ENCODE results near the gene RTN3.
A peak's percentile ranks its signal among the peaks of the same experiment; 100 is the strongest.

RTN3 gene

GRCh38 chr11:63738720-63739360 lies 57.5 kb downstream of the RTN3 start:
- peak; percentile 27 for DNase-seq

GRCh38 chr11:63745304-63746170 lies 64.2 kb downstream of the RTN3 start:
- no peak for DNase-seq

GRCh38 chr11:63747011-63747410 lies 65.7 kb downstream of the RTN3 start:
- DNase-seq: no peak

GRCh38 chr11:63749624-63750023 lies 68.3 kb downstream of the RTN3 start:
- DNase-seq: no peak

- no peak for DNase-seq
Observed at GRCh38 chr11:63756919-63757761, 75.8 kb downstream of the RTN3 start.

GRCh38 chr11:63760487-63761079 lies 79.3 kb downstream of the RTN3 start:
- DNase-seq: no peak

GRCh38 chr11:63761188-63761587 lies 79.9 kb downstream of the RTN3 start:
- DNase-seq: no peak

GRCh38 chr11:63761931-63762653 lies 80.8 kb downstream of the RTN3 start:
- DNase-seq: no peak

GRCh38 chr11:63762654-63763495 lies 81.6 kb downstream of the RTN3 start:
- DNase-seq: no peak

GRCh38 chr11:63763496-63764339 lies 82.4 kb downstream of the RTN3 start:
- DNase-seq: no peak

GRCh38 chr11:63764340-63764678 lies 83.0 kb downstream of the RTN3 start:
- DNase-seq: no peak

GRCh38 chr11:63764679-63765647 lies 83.7 kb downstream of the RTN3 start:
- DNase-seq: no peak

- no peak for DNase-seq
Observed at GRCh38 chr11:63765688-63766241, 84.5 kb downstream of the RTN3 start.

- no peak for DNase-seq
Observed at GRCh38 chr11:63766531-63767235, 85.4 kb downstream of the RTN3 start.

- no peak for DNase-seq
Observed at GRCh38 chr11:63767267-63767564, 85.9 kb downstream of the RTN3 start.

- DNase-seq: no peak
Observed at GRCh38 chr11:63767565-63768236, 86.4 kb downstream of the RTN3 start.

GRCh38 chr11:63768237-63769041 lies 87.1 kb downstream of the RTN3 start, which contains the start of gene ZFTA:
Gene ZFTA (minus strand): TSS chr11:63768775. CDS start chr11:63768622, 153 bp downstream.
- DNase-seq: no peak

Measured in GOT3 (cell line).